Measurements from ENCODE around the gene XKR8.

XKR8 gene

DNA sequence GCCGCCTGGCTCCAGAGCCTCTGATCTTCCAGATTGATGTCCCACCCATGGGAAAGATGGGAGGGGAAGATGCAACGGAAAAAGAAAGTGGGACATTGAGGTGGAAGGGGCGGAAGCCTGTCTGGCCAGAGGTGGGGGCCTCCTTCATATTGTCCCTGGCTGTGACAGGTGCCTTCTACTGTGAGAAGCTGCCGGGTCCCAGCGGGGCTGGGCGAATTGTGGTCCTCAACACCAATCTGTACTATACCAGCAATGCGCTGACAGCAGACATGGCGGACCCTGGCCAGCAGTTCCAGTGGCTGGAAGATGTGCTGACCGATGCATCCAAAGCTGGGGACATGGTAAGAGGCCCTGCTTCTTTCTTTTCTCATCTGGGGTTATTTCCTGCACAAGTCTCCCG lies 5.6 kb upstream of the XKR8 start:
- DNase-seq (ENCODE audit: low spot score) = no peak
- Histone ChIP-seq H3K4me3 (no peak overlapping the region), H3K27ac (no peak overlapping the region)
- TF ChIP-seq, protein P1, sequence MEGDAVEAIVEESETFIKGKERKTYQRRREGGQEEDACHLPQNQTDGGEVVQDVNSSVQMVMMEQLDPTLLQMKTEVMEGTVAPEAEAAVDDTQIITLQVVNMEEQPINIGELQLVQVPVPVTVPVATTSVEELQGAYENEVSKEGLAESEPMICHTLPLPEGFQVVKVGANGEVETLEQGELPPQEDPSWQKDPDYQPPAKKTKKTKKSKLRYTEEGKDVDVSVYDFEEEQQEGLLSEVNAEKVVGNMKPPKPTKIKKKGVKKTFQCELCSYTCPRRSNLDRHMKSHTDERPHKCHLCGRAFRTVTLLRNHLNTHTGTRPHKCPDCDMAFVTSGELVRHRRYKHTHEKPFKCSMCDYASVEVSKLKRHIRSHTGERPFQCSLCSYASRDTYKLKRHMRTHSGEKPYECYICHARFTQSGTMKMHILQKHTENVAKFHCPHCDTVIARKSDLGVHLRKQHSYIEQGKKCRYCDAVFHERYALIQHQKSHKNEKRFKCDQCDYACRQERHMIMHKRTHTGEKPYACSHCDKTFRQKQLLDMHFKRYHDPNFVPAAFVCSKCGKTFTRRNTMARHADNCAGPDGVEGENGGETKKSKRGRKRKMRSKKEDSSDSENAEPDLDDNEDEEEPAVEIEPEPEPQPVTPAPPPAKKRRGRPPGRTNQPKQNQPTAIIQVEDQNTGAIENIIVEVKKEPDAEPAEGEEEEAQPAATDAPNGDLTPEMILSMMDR (IDR thresholded peaks at IDR 0.05) = no peak

DNA sequence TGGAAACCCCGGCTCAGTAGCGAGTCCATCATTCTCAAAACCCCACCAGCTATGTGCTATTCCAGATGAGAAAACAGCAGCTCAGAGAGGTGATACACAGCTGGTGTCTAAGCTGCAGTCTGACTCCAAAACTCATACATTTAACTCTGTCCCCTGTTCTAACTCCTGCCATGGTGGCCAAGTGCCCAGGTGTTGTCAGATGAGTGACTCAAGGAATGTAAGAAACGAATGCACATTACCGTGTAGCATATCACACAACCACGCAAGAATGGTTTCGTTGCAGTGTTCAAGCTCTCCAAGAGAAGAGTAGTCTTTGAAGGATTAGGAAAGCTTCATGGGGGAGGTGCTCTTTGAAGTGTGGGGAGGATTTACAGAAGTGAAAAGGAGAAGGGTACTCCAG lies 4.7 kb upstream of the XKR8 start:
- no peak for DNase-seq (ENCODE audit: low spot score)
- no peak overlapping the region for H3K27ac ChIP-seq
- TF ChIP-seq, protein P1 (IDR thresholded peaks at IDR 0.05) = no peak
- H3K4me3 ChIP-seq = no peak overlapping the region

DNA sequence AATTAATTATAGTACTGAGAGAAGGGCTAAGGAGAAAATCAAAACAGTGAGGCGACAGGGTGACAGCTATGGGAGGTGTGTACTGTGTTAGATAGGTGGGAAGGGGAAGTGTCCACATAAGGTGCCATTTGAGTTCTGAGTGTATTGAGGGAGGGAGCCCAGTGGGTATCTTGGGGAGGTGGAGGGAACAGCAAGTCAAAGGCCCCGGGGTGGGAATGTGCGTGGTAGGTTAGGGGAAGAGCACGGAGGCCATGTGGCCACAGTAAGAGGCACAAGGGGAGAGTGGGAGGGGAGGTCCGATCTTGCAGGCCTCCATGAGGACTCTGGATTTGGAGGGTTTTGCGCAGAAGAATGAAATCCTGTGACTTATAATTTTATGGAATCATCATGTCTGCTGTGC lies 3.0 kb upstream of the XKR8 start:
- no peak overlapping the region for H3K4me3 ChIP-seq
- TF ChIP-seq, protein P1 (IDR thresholded peaks at IDR 0.05) = no peak
- no peak overlapping the region for H3K27ac ChIP-seq
- DNase-seq (ENCODE audit: low spot score) = no peak

DNA sequence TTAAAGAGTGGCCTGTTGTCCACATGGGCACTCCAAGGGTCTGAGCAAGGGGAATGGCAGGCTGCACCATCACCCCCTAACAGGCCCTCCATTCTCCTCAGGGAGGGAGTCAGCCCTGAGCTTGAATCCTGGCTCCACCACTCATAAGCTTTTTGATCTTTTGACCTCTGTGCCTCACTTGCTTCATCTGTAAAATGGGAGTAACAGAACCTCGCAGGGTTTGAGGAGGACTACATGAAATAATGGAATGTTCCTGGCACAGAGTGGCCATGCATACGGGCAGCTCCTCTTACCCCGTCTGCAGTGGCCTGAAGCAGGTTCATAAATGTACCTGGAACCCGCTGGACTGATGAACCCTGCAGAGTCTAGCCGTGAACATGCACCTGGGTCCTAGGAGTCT lies 2.1 kb upstream of the XKR8 start:
- Histone ChIP-seq H3K4me3 (no peak overlapping the region), H3K27ac (no peak overlapping the region)
- TF ChIP-seq, protein P1 (IDR thresholded peaks at IDR 0.05) = no peak
- DNase-seq (ENCODE audit: low spot score) = no peak

DNA sequence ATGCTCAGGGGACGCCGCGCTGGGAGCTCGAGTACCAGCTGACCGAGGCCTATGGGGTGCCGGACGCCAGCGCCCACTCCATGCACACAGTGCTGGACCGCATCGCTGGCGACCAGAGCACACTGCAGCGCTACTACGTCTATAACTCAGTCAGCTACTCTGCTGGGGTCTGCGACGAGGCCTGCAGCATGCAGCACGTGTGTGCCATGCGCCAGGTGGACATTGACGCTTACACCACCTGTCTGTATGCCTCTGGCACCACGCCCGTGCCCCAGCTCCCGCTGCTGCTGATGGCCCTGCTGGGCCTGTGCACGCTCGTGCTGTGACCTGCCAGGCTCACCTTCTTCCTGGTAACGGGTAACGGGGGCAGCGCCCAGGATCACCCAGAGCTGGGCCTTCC lies 1.3 kb upstream of the XKR8 start:
- Histone ChIP-seq H3K27ac (no peak overlapping the region), H3K4me3 (no peak overlapping the region)
- TF ChIP-seq, protein P1 (IDR thresholded peaks at IDR 0.05) = no peak
- DNase-seq (ENCODE audit: low spot score) = no peak

DNA sequence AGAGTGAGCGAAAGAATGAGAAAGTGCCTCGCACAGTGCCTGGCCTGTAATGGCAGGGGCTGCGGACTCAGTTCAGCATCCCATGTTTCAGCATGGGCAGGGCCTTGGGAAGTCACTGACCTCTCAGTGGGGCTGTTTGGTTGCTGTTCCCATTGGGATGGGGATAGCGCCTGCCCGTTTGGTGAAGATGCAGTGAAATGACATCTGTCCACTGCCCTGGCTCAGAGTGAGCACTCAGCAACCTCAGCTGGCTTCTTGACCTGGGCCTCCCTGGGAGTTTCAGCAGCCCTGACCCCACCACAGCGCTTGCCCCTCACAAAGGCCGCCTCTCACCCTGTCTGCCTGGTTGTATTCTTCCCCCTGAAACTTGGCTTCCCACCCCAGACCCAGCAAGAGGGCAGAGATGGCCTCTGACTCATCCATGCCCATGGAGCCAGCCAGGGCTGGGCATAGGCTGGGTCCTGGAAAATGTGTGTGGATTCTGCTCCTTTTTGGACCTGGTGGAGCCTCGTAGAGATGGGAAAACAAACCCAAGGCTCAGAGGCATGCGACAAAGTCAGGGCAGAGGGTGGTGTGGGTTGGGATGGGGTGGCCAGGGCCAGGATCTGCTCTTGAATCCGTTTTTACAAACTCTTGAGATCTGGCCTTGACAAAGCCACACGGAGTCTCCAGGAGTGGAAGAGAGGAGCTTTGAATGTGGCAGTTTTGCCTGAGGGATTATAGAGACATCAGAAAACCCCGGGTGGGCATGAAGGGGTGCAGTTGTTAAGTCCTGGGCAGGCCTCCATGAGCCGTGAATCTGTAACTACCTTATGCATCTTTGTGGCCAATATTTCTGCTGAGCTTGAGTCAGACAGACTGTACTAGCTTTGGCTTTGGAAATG lies 1.2 kb downstream of the XKR8 start:
- TF ChIP-seq, protein P1 (IDR thresholded peaks at IDR 0.05) = no peak
- H3K27ac ChIP-seq = peak overlapping the region; percentile 81 to 90
- peak overlapping the region; percentile 90 for H3K4me3 ChIP-seq
- no peak for DNase-seq (ENCODE audit: low spot score)

DNA sequence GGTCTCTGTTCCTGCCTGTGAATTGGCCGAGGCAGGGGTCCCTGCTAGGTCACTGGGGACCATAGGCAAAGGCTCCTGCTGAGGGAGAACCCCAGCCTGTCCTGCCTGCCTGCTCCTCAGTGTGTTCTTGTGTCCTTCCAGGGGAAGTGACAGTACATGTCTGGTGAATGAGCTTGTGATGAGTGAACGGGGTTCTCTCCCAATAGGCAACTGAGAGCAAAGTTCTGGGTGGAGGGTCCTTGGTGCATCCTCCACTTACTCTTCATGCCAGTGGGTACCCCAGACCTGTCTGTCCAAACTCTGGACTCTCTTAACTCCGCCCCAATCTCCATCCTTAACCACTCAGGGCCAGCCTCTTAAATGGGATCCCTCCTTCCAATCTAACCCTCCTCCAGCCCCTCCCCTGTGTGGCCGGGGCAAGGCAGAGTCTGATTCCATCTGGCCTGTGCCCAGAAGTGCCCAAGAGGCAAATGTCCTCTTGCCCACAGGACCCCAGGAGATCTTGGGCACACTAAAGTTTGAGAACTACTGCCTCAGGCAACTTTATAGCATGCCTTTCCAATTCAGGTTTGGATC lies 2.0 kb downstream of the XKR8 start:
- peak overlapping the region; percentile 90 for H3K4me3 ChIP-seq
- peak overlapping the region; percentile 81 to 90 for H3K27ac ChIP-seq
- no peak for DNase-seq (ENCODE audit: low spot score)
- TF ChIP-seq, protein P1 (IDR thresholded peaks at IDR 0.05) = no peak
